Measurements from ENCODE around the gene DFFA. TPM values are rescaled to one million over a fixed set of nuclear protein-coding genes. Genes with fewer than 3 reads are reported as not detected.
"Not testable (repeated sequence)": the region's sequence is repeated elsewhere in the genome, so short reads cannot be mapped to it uniquely, and the experiment has no call there.

DFFA gene
- total and polyA plus RNA-seq, 2 of the 4 experiments (the other 2 are of a cell fraction): 28.1 to 62.6 TPM

DNA sequence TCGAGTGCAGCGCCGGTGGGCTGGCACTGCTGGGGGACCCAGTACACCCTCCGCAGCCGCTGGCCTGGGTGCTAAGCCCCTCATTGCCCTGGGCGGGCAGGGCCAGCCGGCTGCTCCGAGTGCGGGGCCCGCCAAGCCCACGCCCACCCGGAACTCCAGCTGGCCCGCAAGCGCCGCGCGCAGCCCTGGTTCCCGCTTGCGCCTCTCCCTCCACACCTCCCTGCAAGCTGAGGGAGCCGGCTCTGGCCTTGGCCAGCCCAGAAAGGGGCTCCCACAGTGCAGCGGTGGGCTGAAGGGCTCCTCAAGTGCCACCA, 45.8 kb downstream of the DFFA start:
- DNase-seq; H3K4me2 ChIP-seq (ENCODE audit: low read depth, low read length); H4K91ac ChIP-seq (ENCODE audit: insufficient read depth, low read depth, low read length); H2AK5ac ChIP-seq (ENCODE audit: low read depth, low read length); H3K9me1 ChIP-seq (ENCODE audit: insufficient read depth, low read length); BruUV-seq (replicated peaks); in situ Hi-C loops (cut with MboI; ENCODE audit: low sequenced_read_pairs); H3K36me3 ChIP-seq (ENCODE audit: control insufficient read depth, insufficient read depth, low read length); CTCF ChIA-PET; H3K4me1 ChIP-seq (ENCODE audit: control insufficient read depth, insufficient read depth, low read length); H2BK5ac ChIP-seq (ENCODE audit: low read depth, low read length, poor library complexity, severe bottlenecking); H3K18ac ChIP-seq (ENCODE audit: low read depth, low read length); H3K27me3 ChIP-seq (ENCODE audit: control insufficient read depth, insufficient read depth, low read length); H2AK9ac ChIP-seq (replicated peaks; ENCODE audit: low read depth, low read length, poor library complexity); H3K4me3 ChIP-seq (ENCODE audit: insufficient read depth, low read depth, low read length); POLR2A ChIA-PET (ENCODE audit: unreplicated experiment); H2BK15ac ChIP-seq (ENCODE audit: low read depth, low read length); H3K23ac ChIP-seq (ENCODE audit: low read depth, low read length); ATAC-seq (ENCODE audit: low read depth); H3K56ac ChIP-seq (ENCODE audit: extremely low read depth, insufficient read depth, low read length); H3K27ac ChIP-seq (ENCODE audit: insufficient read depth, low read length); H2BK20ac ChIP-seq (ENCODE audit: low read depth, low read length); H3K14ac ChIP-seq (replicated peaks; ENCODE audit: low read depth, low read length); H4K5ac ChIP-seq (ENCODE audit: low read depth, low read length); H2AFZ ChIP-seq (replicated peaks; ENCODE audit: low read length, poor library complexity); H3K9me3 ChIP-seq (ENCODE audit: control insufficient read depth, insufficient read depth, low read length); H4K20me1 ChIP-seq (ENCODE audit: insufficient read depth, low read length); H2BK120ac ChIP-seq (ENCODE audit: low read depth, low read length); H3K4ac ChIP-seq (ENCODE audit: low read depth, low read length); dilution Hi-C loops (cut with HindIII; ENCODE audit: low sequenced_read_pairs, unreplicated experiment); H4K8ac ChIP-seq (ENCODE audit: low read depth in 2 of 2, low read length in 2 of 2); H3K9ac ChIP-seq (ENCODE audit: low read depth, low read length): not testable (repeated sequence)
- intact Hi-C loops (cut with micrococcal nuclease): loop anchor here (10.0 kb wide), 1 partner anchor 392 kb away; the partner anchor contains the start of gene UBE4B
- no CpG with 5 or more reads among the region's 21 CpGs for WGBS, 2 experiments (ENCODE audit: extremely low coverage in 2 of 2, insufficient read length in 1 of 2)
- peaks cover 7 to 17% of the 10 kb centered on the region in 2 experiments; a peak in 3 of 4 replicates for H3K79me1 ChIP-seq (ENCODE audit: low read depth in 1 of 2, low read length in 2 of 2)

DNA sequence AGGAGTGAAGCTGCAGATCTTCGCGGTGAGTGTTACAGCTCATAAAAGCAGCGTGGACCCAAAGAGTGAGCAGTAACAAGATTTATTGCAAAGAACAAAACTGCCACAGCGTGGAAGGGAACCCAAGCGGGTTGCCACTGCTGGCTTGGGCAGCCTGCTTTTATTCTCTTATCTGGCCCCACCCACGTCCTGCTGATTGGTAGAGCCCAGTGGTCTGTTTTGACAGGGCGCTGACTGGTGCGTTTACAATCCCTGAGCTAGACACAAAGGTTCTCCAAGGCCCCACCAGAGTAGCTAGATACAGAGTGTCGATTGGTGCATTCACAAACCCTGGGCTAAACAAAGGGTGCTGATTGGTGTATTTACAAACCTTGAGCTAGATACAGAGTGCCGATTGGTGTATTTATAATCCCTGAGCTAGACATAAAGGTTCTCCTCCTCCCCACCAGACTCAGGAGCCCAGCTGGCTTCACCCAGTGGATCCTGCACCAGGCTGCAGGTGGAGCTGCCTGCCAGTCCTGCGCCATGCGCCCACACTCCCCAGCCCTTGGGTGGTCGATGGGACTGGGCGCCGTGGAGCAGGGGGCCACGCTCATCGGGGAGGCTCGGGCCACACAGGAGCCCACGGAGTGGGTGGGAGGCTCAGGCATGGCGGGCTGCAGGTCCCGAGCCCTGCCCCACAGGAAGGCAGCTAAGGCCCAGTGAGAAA, 46.3 kb downstream of the DFFA start:
- H2AK5ac ChIP-seq (ENCODE audit: low read depth, low read length); H3K18ac ChIP-seq (ENCODE audit: low read depth, low read length); ATAC-seq (ENCODE audit: low read depth); H2AK9ac ChIP-seq (replicated peaks; ENCODE audit: low read depth, low read length, poor library complexity); H2BK15ac ChIP-seq (ENCODE audit: low read depth, low read length); dilution Hi-C loops (cut with HindIII; ENCODE audit: low sequenced_read_pairs, unreplicated experiment); H2BK20ac ChIP-seq (ENCODE audit: low read depth, low read length); H3K14ac ChIP-seq (replicated peaks; ENCODE audit: low read depth, low read length); DNase-seq; CTCF ChIA-PET; H3K4me2 ChIP-seq (ENCODE audit: low read depth, low read length); H4K20me1 ChIP-seq (ENCODE audit: insufficient read depth, low read length); H3K36me3 ChIP-seq (ENCODE audit: control insufficient read depth, insufficient read depth, low read length); H3K9ac ChIP-seq (ENCODE audit: low read depth, low read length); BruUV-seq (replicated peaks); POLR2A ChIA-PET (ENCODE audit: unreplicated experiment); H3K4me1 ChIP-seq (ENCODE audit: control insufficient read depth, insufficient read depth, low read length); in situ Hi-C loops (cut with MboI; ENCODE audit: low sequenced_read_pairs); H4K5ac ChIP-seq (ENCODE audit: low read depth, low read length); H3K4ac ChIP-seq (ENCODE audit: low read depth, low read length); H3K9me3 ChIP-seq (ENCODE audit: control insufficient read depth, insufficient read depth, low read length); H2AFZ ChIP-seq (replicated peaks; ENCODE audit: low read length, poor library complexity); H3K56ac ChIP-seq (ENCODE audit: extremely low read depth, insufficient read depth, low read length); H3K27me3 ChIP-seq (ENCODE audit: control insufficient read depth, insufficient read depth, low read length); H3K23ac ChIP-seq (ENCODE audit: low read depth, low read length); H4K91ac ChIP-seq (ENCODE audit: insufficient read depth, low read depth, low read length); H3K9me1 ChIP-seq (ENCODE audit: insufficient read depth, low read length); H2BK5ac ChIP-seq (ENCODE audit: low read depth, low read length, poor library complexity, severe bottlenecking); H2BK120ac ChIP-seq (ENCODE audit: low read depth, low read length); H3K4me3 ChIP-seq (ENCODE audit: insufficient read depth, low read depth, low read length); H3K27ac ChIP-seq (ENCODE audit: insufficient read depth, low read length); H4K8ac ChIP-seq (ENCODE audit: low read depth in 2 of 2, low read length in 2 of 2): not testable (repeated sequence)
- WGBS, 2 experiments (ENCODE audit: extremely low coverage in 2 of 2, insufficient read length in 1 of 2): no CpG with 5 or more reads among the region's 21 CpGs
- peaks cover 3 to 11% of the 10 kb centered on the region in 2 experiments; a peak in 3 of 4 replicates for H3K79me1 ChIP-seq (ENCODE audit: low read depth in 1 of 2, low read length in 2 of 2)
- intact Hi-C loops (cut with micrococcal nuclease): loop anchor here (10.0 kb wide), 1 partner anchor 391 kb away; the partner anchor contains the start of gene UBE4B
